Ovary (tissue), 3 donors: Measurements from ENCODE around the gene SPATA25.

Experiments
- POLR2A ChIP-seq: fragments of 450-650 bp; IDR thresholded peaks from one replicate; pipeline ENCODE4 v1.6.1; 2017; ENCODE audit warnings: antibody characterized with exemption, mild to moderate bottlenecking, moderate library complexity
- TF ChIP-seq, protein P1 (sequence below), 3 donors: fragments of 450-650 bp in 2 of 3; fragments of 200-600 bp in 1 of 3; IDR thresholded peaks; one replicate each; pipeline versions ENCODE4 v1.5.1 to v1.8.0; 2016 to 2022; ENCODE audit warnings: antibody characterized with exemption in 3 of 3, mild to moderate bottlenecking in 1 of 3
- donor health status: DM: no; HTN: no; CAD: no.

DNA sequence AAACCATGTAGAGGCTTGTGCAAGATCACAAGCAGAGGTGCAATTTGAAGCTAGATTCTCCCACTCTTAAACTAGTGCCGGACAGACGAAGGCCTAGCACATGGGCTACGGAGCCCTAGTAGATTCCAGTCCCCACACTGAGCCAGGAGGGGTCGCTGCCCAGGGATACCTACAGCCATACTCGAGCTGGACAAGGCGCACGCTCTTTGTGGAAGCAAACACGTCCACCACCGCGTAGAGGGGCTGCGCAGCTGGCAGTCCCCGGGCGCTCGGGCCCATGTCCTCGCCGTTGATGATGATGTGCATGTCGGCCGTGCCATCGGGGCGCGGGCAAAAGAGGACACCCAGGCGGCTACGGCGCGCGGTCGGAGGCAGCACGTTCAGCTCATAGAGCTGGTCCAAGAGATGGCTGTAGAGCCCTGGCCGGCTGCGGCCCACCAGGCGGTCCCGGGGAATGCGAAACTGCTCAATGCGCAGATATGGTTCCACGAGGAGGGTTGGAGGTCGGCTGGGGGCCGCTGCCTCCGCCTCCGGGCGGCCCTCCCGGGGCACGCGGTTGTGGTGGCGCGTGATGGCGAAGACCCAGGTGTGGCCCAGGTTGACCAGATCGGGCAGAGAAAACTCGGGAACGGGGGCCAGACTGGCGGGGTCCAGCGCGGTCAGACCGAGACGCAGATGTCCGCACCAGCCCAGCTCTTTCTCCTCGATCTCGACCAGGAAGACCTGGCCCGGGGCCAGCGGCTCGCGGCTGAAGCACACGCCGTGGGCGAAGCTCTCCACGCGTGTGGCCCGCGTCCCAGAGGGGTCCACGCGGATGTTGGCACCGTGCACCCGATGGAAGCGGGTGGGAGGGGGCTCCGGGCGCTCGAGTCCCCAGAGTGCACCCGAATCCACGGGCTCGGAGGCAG is 2.9 kb upstream of the SPATA25 start:
- TF ChIP-seq, protein P1, sequence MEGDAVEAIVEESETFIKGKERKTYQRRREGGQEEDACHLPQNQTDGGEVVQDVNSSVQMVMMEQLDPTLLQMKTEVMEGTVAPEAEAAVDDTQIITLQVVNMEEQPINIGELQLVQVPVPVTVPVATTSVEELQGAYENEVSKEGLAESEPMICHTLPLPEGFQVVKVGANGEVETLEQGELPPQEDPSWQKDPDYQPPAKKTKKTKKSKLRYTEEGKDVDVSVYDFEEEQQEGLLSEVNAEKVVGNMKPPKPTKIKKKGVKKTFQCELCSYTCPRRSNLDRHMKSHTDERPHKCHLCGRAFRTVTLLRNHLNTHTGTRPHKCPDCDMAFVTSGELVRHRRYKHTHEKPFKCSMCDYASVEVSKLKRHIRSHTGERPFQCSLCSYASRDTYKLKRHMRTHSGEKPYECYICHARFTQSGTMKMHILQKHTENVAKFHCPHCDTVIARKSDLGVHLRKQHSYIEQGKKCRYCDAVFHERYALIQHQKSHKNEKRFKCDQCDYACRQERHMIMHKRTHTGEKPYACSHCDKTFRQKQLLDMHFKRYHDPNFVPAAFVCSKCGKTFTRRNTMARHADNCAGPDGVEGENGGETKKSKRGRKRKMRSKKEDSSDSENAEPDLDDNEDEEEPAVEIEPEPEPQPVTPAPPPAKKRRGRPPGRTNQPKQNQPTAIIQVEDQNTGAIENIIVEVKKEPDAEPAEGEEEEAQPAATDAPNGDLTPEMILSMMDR (IDR thresholded peaks at IDR 0.05) = peak; percentile 61 to 75 (median 71)
- peak; percentile 43 for TF ChIP-seq POLR2A
